Measurements from ENCODE around the gene MGMT. TPM values are rescaled to one million over a fixed set of nuclear protein-coding genes. Genes with fewer than 3 reads are reported as not detected.
A peak's percentile ranks its signal among the peaks of the same experiment; 100 is the strongest.

The MGMT gene
- total RNA-seq, 4 donors from 2014 or later: 16.5 to 37.5 (median 32.1) TPM

GRCh38 chr10:129705676-129706075 lies 238.6 kb downstream of the MGMT start:
- no peaks in the 10 kb centered on the region for H3K27me3 ChIP-seq
- ATAC-seq: no peak
- H3K9me3 ChIP-seq: no peaks in the 10 kb centered on the region
- 100% methylated on average over 2 of the region's 8 CpGs; no CpG with 5 or more reads in 1 of the 2 donors for WGBS, 2 donors (ENCODE audit: low coverage in 1 of 2)
- H3K36me3 ChIP-seq: peaks cover 0 to 27% of the 10 kb centered on the region in 2 donors
- peaks cover 0 to 16% (median 0%) of the 10 kb centered on the region in 3 donors for H3K4me1 ChIP-seq
- H3K4me3 ChIP-seq: no peak overlapping the region
- TF ChIP-seq, protein P1, sequence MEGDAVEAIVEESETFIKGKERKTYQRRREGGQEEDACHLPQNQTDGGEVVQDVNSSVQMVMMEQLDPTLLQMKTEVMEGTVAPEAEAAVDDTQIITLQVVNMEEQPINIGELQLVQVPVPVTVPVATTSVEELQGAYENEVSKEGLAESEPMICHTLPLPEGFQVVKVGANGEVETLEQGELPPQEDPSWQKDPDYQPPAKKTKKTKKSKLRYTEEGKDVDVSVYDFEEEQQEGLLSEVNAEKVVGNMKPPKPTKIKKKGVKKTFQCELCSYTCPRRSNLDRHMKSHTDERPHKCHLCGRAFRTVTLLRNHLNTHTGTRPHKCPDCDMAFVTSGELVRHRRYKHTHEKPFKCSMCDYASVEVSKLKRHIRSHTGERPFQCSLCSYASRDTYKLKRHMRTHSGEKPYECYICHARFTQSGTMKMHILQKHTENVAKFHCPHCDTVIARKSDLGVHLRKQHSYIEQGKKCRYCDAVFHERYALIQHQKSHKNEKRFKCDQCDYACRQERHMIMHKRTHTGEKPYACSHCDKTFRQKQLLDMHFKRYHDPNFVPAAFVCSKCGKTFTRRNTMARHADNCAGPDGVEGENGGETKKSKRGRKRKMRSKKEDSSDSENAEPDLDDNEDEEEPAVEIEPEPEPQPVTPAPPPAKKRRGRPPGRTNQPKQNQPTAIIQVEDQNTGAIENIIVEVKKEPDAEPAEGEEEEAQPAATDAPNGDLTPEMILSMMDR (IDR thresholded peaks at IDR 0.05): no peak
- TF ChIP-seq POLR2AphosphoS5 (IDR thresholded peaks at IDR 0.05): no peak
- no peak for TF ChIP-seq EP300 (IDR thresholded peaks at IDR 0.05)
- no peak for TF ChIP-seq POLR2A (IDR thresholded peaks at IDR 0.05)
- H3K27ac ChIP-seq: no peak overlapping the region

GRCh38 chr10:129706081-129706480 lies 239.0 kb downstream of the MGMT start:
- Histone ChIP-seq H3K9me3 (no peaks in the 10 kb centered on the region), H3K27me3 (no peaks in the 10 kb centered on the region), H3K4me3 (no peak overlapping the region), H3K4me1 (peaks cover 0 to 16% (median 0%) of the 10 kb centered on the region in 3 donors), H3K36me3 (peaks cover 0 to 27% of the 10 kb centered on the region in 2 donors), H3K27ac (no peak overlapping the region)
- TF ChIP-seq POLR2A (IDR thresholded peaks at IDR 0.05): no peak
- TF ChIP-seq, protein P1 (IDR thresholded peaks at IDR 0.05): no peak
- TF ChIP-seq EP300 (IDR thresholded peaks at IDR 0.05): no peak
- no peak for TF ChIP-seq POLR2AphosphoS5 (IDR thresholded peaks at IDR 0.05)
- ATAC-seq: no peak
- WGBS, 2 donors (ENCODE audit: low coverage in 1 of 2): no CpG with 5 or more reads among the region's 19 CpGs

DNA sequence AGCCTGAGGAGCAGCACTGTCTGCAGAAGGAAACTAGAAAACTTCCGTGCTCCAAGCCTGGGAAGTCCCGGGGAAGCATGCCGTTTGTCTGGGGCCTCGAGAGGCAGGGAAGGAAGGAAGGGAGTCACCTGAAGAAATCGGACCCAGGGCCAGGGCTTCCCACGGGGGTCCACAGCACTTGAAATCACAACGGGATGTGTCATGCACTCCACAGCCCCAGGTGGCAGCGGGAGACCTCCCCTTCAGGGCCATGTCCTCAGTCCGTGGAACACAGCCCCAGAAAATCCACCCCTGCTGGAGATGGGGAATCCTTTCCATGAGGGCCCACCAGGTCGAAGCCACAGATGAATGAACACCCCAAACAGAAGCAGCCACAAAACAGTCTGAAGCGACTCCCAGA lies 239.5 kb downstream of the MGMT start:
- no peaks in the 10 kb centered on the region for H3K9me3 ChIP-seq
- TF ChIP-seq EP300 (IDR thresholded peaks at IDR 0.05): no peak
- no peak for TF ChIP-seq POLR2A (IDR thresholded peaks at IDR 0.05)
- TF ChIP-seq, protein P1 (IDR thresholded peaks at IDR 0.05): no peak
- TF ChIP-seq POLR2AphosphoS5 (IDR thresholded peaks at IDR 0.05): no peak
- WGBS, 2 donors (ENCODE audit: low coverage in 1 of 2): 92 to 100% methylated on average over 1 to 5 of the region's 11 CpGs
- H3K27me3 ChIP-seq: no peaks in the 10 kb centered on the region
- no peak overlapping the region for H3K27ac ChIP-seq
- peaks cover 0 to 27% of the 10 kb centered on the region in 2 donors for H3K36me3 ChIP-seq
- ATAC-seq: no peak
- peaks cover 0 to 16% (median 0%) of the 10 kb centered on the region in 3 donors for H3K4me1 ChIP-seq
- H3K4me3 ChIP-seq: no peak overlapping the region

- peaks cover 0 to 16% (median 0%) of the 10 kb centered on the region in 3 donors for H3K4me1 ChIP-seq
- no peaks in the 10 kb centered on the region for H3K27me3 ChIP-seq
- no peaks in the 10 kb centered on the region for H3K9me3 ChIP-seq
- H3K36me3 ChIP-seq: peaks cover 0 to 27% of the 10 kb centered on the region in 2 donors
- no peak overlapping the region for H3K27ac ChIP-seq
- TF ChIP-seq, protein P1 (IDR thresholded peaks at IDR 0.05): no peak
- TF ChIP-seq POLR2A (IDR thresholded peaks at IDR 0.05) (no peak), EP300 (IDR thresholded peaks at IDR 0.05) (no peak), POLR2AphosphoS5 (IDR thresholded peaks at IDR 0.05) (no peak)
- peak; percentile 32 for ATAC-seq
- WGBS, 2 donors (ENCODE audit: low coverage in 1 of 2): 66 to 80% methylated on average over 10 to 29 of the region's 37 CpGs
- no peak overlapping the region for H3K4me3 ChIP-seq
Observed at GRCh38 chr10:129707406-129708388, 240.7 kb downstream of the MGMT start.
